DMS53 (cell line): Measurements from ENCODE around the gene LBHD2.

Experiments used
- DNase-seq: peaks from one replicate; lab custom pipeline; 2025; lab: John Stamatoyannopoulos, UW

The LBHD2 gene

GRCh38 chr14:103068351-103069073 is 15.5 kb upstream of the LBHD2 start:
- DNase-seq, result no peak

GRCh38 chr14:103070263-103070885 is 13.6 kb upstream of the LBHD2 start:
- no peak for DNase-seq

GRCh38 chr14:103070971-103071542 is 13.0 kb upstream of the LBHD2 start:
- no peak for DNase-seq

GRCh38 chr14:103071544-103072251 is 12.3 kb upstream of the LBHD2 start:
- no peak for DNase-seq

- peak; percentile 12 for DNase-seq
These were observed 11.2 kb upstream of the LBHD2 start for GRCh38 chr14:103072595-103073366.

GRCh38 chr14:103073367-103073875 is 10.6 kb upstream of the LBHD2 start:
- DNase-seq, result no peak

- DNase-seq, result peak; percentile 31
These were observed 9.9 kb upstream of the LBHD2 start for GRCh38 chr14:103073876-103074728.

- DNase-seq, result peak; percentile 44
These were observed 9.2 kb upstream of the LBHD2 start for GRCh38 chr14:103074729-103075367.

- DNase-seq, result peak; percentile 80
These were observed 5.6 kb upstream of the LBHD2 start for GRCh38 chr14:103078420-103078749.

GRCh38 chr14:103078860-103079587 is 5.0 kb upstream of the LBHD2 start:
- no peak for DNase-seq

GRCh38 chr14:103081951-103082350 is 2.1 kb upstream of the LBHD2 start:
- no peak for DNase-seq

GRCh38 chr14:103085106-103086091 is 1.4 kb downstream of the LBHD2 start:
- DNase-seq, result no peak

- no peak for DNase-seq
These were observed 2.8 kb downstream of the LBHD2 start for GRCh38 chr14:103086771-103087342.

- no peak for DNase-seq
These were observed 3.4 kb downstream of the LBHD2 start for GRCh38 chr14:103087343-103087835.

- DNase-seq, result no peak
These were observed 4.9 kb downstream of the LBHD2 start for GRCh38 chr14:103088921-103089320.

GRCh38 chr14:103089386-103090335 is 5.7 kb downstream of the LBHD2 start:
- DNase-seq, result no peak
